NCI-H1105 treated with DMSO at 0.1 percent for 48 hours (cell line): ENCODE results near the gene CUZD1.

Experiments used
- DNase-seq: peaks from one replicate; lab custom pipeline; 2025; lab: John Stamatoyannopoulos, UW

CUZD1 gene

DNA sequence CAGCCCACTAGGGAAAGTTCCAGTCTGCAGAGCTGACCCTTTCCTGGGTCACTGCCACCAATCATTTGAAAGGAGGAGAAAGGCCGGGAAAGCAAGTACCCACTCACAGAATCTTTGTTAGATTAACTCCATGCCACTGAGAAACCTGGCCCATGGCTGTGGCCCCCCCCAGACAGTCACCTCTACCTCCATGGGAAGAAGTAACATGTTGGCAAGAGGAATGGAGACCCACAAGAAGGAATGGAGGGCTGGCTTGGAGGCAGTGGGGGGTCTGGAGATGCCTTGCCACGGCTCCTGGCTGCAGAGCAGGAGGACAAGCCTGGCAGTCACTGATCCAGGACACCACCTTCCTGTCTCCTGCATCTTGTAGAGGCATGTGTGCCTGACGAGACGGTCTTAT, 32.9 kb downstream of the CUZD1 start:
- DNase-seq, result no peak

DNA sequence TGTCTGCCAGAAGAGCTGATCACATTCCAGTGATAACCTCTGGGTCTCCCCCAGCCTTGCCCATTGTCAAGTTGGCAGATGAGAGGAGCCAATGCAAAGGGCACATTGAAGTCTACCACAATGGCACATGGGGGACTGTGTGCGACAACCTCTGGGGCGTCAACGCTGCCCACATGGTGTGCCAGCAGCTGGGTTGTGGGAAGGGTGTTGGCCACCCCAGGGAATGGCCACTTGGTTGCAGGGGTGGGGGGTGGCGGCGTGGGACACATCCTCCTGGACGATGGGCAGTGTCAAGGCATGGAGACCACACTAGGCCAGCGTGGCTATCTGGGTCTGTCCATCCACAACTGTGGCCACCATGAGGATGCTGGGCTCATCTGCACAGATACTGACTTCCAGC, 43.4 kb downstream of the CUZD1 start:
- DNase-seq, result no peak

DNA sequence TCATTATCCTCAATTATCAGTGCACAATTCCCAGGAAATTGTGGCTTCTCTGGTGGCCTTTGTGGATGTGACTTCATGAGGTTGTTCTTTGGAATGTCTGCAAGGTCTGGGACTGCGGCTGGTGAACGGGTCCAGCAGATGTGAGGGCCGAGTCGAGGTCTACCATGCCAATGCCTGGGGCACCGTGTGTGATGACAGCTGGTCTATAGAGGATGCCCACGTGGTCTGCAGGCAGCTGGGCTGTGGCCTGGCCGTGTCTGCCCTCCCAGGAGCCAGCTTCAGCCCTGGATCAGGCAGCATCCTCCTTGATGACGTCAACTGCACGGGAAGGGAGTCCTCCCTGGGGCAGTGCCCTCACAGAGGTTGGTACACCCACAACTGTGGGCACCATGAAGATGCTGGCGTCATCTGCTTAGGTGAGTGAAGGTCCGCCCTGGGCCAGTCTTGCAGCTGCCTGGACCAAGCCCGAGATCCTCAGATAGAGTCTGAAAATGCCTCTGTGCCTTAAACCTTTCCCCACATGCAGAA, 46.9 kb downstream of the CUZD1 start:
- no peak for DNase-seq

DNA sequence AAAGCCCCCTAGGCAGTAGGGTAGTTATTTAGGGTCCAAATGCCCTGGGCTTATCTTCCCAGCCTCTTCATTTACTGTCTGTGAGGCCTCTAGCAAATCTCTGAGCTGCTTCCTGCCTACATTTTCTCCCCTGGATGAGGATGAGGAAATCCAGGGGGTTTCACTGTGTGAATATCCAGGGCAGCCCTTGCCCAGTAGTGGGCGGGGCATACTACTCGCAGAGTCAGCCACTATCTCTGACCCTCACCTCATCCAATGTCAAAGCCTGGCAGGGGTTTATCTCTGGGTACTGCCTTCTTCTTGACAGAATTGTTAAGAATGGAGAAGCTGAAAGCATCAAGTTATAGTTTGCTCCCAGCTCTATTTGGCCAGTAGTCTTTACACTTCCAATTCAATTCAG, 48.9 kb downstream of the CUZD1 start:
- no peak for DNase-seq

DNA sequence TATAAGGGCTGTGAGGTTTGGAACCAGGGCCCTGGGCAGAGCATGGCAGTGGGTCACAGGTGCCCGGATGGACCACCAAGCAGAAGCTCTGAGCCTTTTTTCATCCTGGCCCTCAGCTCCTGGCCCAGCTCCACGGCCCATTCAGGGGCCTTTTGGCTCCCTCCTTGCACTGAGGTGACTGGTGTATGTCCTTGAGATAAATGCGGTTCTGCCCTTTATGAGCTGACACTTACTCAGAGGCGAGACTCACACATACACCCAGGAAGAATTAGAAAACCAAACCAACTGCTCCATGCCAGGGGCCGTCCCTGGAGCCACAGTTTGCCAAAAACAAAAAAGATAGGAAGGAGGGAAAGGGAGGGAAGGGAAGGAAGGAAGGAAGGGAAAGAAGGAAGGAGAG, 49.7 kb downstream of the CUZD1 start:
- DNase-seq, result no peak

DNA sequence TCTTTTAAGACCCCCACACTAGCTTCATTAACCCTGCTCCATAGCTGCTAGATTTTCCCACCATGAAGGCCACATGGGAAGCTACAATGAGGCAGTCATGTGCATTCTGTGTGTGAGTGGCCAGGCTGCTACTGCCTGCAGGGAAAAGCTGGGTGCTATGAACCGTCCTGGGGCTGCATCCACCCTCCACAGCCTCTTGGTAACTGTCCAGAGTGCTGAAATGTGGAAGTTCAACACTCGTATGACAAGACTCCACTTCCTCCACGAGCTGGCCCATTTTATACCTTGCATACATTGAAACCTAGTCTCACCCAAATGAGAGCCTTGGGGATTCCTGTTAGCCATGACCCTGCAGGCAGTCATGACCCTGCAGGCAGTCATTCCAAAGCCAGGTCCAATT, 59.4 kb downstream of the CUZD1 start:
- no peak for DNase-seq

DNA sequence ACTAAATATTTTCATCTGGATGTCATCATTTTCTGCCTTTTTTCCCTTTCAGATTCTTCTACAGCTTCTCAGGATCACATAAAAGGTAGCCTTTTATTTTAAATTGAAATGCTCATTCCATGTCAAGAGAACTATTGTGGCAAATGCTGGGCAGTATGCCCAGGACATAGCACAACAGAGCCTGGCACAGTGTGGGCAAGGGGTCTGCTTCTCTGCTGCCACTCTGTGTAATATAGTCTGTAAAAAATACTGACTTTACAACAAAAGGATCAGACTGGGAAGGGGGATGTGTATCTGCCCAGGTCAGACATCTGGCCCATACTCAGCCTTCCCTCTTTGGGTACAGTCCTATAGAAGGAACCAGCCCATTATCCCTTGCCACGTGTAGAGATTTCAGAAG, 62.7 kb downstream of the CUZD1 start:
- no peak for DNase-seq
